GF-D8 (cell line): Measurements from ENCODE around the gene DZIP3.

Experiments
- DNase-seq: peaks from one replicate; lab custom pipeline; 2025; lab: John Stamatoyannopoulos, UW

The DZIP3 gene

GRCh38 chr3:108705045-108705444 is 115.5 kb downstream of the DZIP3 start:
- no peak for DNase-seq

DNA sequence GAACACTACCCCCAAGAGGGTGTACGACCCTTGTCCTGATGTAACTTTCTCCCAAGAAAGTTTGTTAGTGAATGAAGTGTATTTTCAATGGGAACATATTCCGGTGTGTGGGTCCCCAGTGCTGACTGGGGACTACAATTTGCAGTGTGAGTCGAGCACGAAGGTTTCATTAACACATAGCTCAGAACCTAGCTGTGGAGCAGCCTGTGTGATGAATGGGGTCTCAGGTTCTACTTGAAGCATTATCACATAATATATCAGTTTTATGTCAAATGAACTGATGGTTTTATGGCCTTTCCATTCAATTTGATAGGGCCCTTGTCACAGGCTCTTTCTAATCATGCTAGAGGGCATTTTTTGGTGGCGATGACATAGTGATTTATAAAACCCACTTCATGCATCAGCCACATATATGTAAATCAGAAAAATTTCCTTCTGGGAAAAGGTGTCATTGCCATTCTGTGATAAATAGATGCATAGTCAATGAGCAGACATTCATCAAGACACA is 123.5 kb downstream of the DZIP3 start:
- no peak for DNase-seq

DNA sequence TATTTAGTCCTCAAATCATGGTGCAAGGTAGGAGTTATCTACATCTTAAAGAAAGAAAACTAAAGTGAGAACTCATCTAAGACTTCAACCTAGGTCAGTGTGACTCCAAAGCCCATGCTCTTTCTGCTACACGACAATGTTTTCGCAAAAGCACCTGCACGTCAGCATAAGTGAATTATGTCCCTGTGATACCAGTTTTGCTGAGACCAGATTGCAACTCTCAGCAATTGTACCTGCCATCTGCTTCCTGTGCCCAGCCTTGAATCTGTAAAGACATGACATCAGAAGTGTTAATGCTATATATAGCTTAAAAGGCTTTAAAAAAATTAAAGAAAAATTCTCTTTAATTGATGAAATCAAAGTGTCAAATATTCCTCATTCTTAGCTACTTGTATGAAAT is 124.3 kb downstream of the DZIP3 start:
- no peak for DNase-seq

DNA sequence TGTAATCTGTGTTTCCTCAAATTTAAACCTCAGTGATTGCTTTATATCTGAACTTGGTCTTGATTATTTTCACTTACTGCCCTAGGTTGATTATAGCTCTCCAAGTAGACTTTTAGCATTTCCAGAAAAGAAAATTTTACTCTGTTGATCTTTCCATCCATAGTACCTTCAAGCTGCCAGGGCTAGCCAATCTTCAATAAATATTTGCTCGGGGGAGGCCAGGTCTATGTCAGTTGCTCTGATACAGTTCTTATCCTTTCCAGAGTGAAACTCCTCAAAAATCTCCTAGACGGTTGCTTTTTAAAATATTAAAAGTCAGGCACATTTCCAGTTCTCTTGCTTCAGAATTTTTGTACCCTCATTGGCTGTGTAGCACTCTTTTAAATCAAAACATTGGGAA is 128.9 kb downstream of the DZIP3 start:
- no peak for DNase-seq

- DNase-seq: no peak
These were observed 129.8 kb downstream of the DZIP3 start for GRCh38 chr3:108719178-108719806.

DNA sequence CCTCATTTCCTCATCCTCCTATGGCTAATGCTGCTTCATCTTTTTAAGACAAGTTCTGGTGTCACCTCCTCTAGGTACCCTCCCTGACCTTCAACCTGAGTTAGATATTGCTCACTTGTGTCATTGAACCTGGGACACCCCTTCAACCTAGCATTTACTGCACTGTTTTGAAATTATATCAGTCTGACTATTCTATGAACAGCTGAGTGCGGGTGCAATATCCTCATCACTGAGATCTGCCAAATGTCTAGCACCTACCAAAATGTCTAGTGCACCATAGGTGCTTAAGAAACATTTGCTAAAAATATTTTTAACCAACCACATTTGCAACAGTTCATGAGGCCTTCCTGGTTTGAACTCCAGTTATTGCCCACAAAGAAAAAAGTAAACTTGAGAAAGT is 133.2 kb downstream of the DZIP3 start:
- DNase-seq: no peak

DNA sequence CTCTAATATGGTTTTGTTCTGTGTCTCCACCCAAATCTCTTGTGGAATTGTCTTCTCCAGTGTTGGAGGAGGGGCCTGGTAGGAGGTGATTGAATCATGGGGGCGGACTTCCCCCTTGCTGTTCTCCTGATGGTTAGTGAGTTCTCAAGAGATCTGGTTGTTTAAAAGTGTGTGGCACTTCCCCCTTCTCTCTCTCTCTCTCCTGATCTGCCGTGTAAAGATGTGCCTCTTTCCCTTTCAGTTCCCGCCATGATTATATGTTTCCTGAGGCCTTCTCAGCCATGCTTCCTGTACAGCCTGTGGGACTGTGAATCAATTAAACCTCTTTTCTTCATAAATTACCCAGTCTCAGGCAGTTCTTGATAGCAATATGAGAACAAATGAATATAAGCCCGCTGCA is 134.6 kb downstream of the DZIP3 start:
- DNase-seq: no peak

GRCh38 chr3:108728105-108728504 is 138.6 kb downstream of the DZIP3 start:
- no peak for DNase-seq

- no peak for DNase-seq
These were observed 139.4 kb downstream of the DZIP3 start for GRCh38 chr3:108728934-108729333.

DNA sequence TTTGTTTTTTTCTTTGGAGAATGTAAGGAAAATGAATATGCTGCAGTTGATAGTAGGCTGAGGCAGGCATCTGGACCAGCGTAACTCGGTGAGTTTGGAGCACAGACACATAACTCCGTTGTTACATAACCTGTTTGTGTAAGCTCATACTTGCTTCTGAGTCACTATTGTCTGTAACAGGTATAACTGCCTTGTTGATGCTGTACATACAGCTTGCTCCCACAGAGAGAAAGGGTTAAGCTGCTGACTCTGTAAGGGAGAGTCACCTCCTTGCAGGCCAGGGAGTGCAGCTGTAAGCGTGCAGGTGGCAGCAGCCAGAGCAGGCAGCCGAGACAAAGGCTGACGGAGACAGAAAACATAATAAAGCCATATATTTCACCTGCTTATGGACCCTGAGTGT is 147.3 kb downstream of the DZIP3 start:
- no peak for DNase-seq

DNA sequence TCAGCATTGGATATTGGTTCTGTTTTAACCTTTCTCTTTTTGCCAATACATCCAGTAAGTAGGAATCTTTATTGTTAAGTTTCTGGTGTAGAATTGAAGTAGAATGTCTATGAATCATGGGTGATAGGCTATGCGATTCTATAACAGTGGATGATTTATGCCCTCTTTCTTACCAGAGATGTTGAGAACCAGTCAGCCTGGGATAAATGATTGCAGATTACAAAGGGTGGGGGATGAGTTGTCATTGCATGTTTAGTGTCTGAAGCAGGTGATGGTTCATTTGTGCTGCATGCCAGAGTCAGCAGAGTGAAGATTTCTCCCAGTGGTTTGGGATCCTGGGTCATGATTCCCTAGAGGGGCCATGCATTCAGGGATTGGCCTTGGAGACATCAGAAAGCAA is 153.4 kb downstream of the DZIP3 start:
- no peak for DNase-seq
